Measurements from ENCODE around the gene ACY1.

The ACY1 gene

DNA sequence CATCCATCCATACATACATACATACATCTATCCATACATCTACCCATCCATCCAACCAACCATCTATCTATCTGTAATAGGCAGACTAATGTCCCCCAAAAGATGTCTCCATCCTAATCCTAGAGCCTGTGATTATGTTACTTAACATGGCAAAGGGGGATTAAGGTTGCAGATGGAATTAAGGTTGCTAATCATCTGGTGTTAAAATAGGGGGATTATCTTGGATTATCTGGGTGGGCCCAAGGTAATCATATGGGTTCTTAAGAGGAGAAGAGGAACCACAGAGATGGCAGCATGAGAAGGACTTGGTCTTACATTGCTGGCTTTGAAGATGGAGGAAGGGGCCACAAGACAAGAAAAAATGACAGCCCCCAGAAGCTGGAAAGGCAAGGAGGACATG, 27.1 kb downstream of the ACY1 start:
- H3K4me3 ChIP-seq (ENCODE audit: low read length): no peak overlapping the region
- DNase-seq (ENCODE audit: low read depth): no peak
- TF ChIP-seq, protein P1, sequence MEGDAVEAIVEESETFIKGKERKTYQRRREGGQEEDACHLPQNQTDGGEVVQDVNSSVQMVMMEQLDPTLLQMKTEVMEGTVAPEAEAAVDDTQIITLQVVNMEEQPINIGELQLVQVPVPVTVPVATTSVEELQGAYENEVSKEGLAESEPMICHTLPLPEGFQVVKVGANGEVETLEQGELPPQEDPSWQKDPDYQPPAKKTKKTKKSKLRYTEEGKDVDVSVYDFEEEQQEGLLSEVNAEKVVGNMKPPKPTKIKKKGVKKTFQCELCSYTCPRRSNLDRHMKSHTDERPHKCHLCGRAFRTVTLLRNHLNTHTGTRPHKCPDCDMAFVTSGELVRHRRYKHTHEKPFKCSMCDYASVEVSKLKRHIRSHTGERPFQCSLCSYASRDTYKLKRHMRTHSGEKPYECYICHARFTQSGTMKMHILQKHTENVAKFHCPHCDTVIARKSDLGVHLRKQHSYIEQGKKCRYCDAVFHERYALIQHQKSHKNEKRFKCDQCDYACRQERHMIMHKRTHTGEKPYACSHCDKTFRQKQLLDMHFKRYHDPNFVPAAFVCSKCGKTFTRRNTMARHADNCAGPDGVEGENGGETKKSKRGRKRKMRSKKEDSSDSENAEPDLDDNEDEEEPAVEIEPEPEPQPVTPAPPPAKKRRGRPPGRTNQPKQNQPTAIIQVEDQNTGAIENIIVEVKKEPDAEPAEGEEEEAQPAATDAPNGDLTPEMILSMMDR (conservative IDR thresholded peaks at IDR 0.05; ENCODE audit: low read length): no peak

- DNase-seq (ENCODE audit: low read depth): no peak
- TF ChIP-seq, protein P1 (conservative IDR thresholded peaks at IDR 0.05; ENCODE audit: low read length): no peak
- H3K4me3 ChIP-seq (ENCODE audit: low read length): no peak overlapping the region
These were observed 29.4 kb downstream of the ACY1 start for GRCh38 chr3:52012699-52013098.

- no peak overlapping the region for H3K4me3 ChIP-seq (ENCODE audit: low read length)
- TF ChIP-seq, protein P1 (conservative IDR thresholded peaks at IDR 0.05; ENCODE audit: low read length): no peak
- no peak for DNase-seq (ENCODE audit: low read depth)
These were observed 30.7 kb downstream of the ACY1 start for GRCh38 chr3:52013802-52014598.

GRCh38 chr3:52014613-52015012, 31.3 kb downstream of the ACY1 start:
- TF ChIP-seq, protein P1 (conservative IDR thresholded peaks at IDR 0.05; ENCODE audit: low read length): peak; percentile 34
- DNase-seq (ENCODE audit: low read depth): no peak
- no peak overlapping the region for H3K4me3 ChIP-seq (ENCODE audit: low read length)

DNA sequence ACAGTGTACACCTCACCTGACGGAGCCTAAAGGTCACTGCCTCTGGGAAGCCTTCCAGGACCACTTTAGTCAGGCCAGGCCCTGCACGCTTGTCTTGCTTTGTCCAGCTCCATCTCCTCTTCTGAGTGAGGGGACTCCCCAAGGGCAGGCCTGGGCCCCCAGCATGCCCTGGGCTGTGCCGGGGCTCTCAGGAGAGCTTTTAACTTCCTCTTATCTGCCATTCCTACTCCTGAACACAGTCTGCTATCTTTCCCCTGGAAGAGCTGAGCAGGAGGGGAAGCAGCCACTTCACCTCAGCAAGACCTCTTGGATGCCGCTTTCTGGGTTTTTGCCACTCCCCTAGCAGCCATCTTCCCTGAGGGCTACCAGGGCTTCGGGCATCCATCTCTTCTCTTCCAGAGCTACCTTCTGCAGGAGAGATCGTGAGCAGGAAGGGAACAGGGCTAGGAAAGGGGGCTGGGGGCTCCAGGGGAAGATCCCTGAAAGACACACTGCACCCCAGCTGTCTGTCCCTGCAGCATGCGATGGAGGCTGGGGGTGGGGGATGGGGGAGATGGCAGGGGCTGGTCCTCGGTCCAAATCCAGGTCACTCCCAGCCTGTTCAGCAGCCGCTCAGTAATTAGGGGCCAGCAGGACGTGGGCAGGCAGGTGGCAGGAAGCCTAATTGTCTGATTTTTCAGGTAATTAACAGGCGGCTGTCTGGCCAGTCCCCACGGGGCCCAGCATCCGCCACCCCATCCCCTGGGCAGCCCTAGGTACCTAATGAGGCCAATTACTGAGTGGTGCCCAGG, 32.3 kb downstream of the ACY1 start:
- TF ChIP-seq, protein P1 (conservative IDR thresholded peaks at IDR 0.05; ENCODE audit: low read length): no peak
- DNase-seq (ENCODE audit: low read depth): no peak
- H3K4me3 ChIP-seq (ENCODE audit: low read length): no peak overlapping the region

DNA sequence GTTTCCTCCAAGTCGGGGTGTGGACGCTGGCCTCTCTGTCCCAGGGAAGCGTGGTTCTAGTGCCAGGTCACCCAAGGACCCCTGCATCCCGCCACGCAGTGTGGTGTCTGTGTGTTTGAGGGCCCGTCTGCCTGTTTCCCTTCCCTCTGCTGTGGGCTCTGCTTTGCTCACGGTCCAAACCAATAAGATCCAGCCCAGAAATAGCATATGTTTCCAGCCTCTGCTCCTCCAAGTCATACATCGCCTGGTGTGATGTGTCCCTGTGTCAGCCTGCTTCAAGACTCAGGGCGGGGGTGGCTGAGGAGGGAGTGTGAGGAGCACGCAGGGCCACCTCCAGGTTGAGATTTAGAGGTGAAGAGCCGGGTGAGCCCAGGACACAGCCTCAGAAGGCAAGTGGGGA, 34.3 kb downstream of the ACY1 start:
- no peak overlapping the region for H3K4me3 ChIP-seq (ENCODE audit: low read length)
- TF ChIP-seq, protein P1 (conservative IDR thresholded peaks at IDR 0.05; ENCODE audit: low read length): no peak
- no peak for DNase-seq (ENCODE audit: low read depth)
